Measurements from ENCODE around the gene DMD.
"Not testable (repeated sequence)": the region's sequence is repeated elsewhere in the genome, so short reads cannot be mapped to it uniquely, and the experiment has no call there.

DMD gene

GRCh38 chrX:32087663-32088062 lies 1123.7 kb downstream of the DMD start:
- no peak for DNase-seq (ENCODE audit: low read depth in 1 of 2, low spot score in 1 of 2)

GRCh38 chrX:32084757-32085156 lies 1126.6 kb downstream of the DMD start:
- DNase-seq (ENCODE audit: low read depth in 1 of 2, low spot score in 1 of 2): no peak

GRCh38 chrX:32048285-32048684 lies 1163.1 kb downstream of the DMD start:
- no peak for DNase-seq (ENCODE audit: low read depth in 1 of 2, low spot score in 1 of 2)

GRCh38 chrX:32045149-32045548 lies 1166.2 kb downstream of the DMD start:
- DNase-seq (ENCODE audit: low read depth in 1 of 2, low spot score in 1 of 2): no peak

- no peak for DNase-seq (ENCODE audit: low read depth in 1 of 2, low spot score in 1 of 2)
Measured at GRCh38 chrX:32041181-32041580, 1170.2 kb downstream of the DMD start.

- no peak for DNase-seq (ENCODE audit: low read depth in 1 of 2, low spot score in 1 of 2)
Measured at GRCh38 chrX:32026772-32027171, 1184.6 kb downstream of the DMD start.

GRCh38 chrX:32024072-32024471 lies 1187.3 kb downstream of the DMD start:
- DNase-seq (ENCODE audit: low read depth in 1 of 2, low spot score in 1 of 2): no peak

GRCh38 chrX:32016195-32016594 lies 1195.2 kb downstream of the DMD start:
- no peak for DNase-seq (ENCODE audit: low read depth in 1 of 2, low spot score in 1 of 2)

- DNase-seq (ENCODE audit: low read depth in 1 of 2, low spot score in 1 of 2): no peak
Measured at GRCh38 chrX:32010948-32011347, 1200.4 kb downstream of the DMD start.

GRCh38 chrX:32010212-32010611 lies 1201.1 kb downstream of the DMD start:
- no peak for DNase-seq (ENCODE audit: low read depth in 1 of 2, low spot score in 1 of 2)

GRCh38 chrX:31993637-31994036 lies 1217.7 kb downstream of the DMD start:
- no peak for DNase-seq (ENCODE audit: low read depth in 1 of 2, low spot score in 1 of 2)

- DNase-seq (ENCODE audit: low read depth in 1 of 2, low spot score in 1 of 2): no peak
Measured at GRCh38 chrX:31988975-31989374, 1222.4 kb downstream of the DMD start.

GRCh38 chrX:31981546-31982062 lies 1229.7 kb downstream of the DMD start:
- DNase-seq (ENCODE audit: low read depth in 1 of 2, low spot score in 1 of 2): no peak

- DNase-seq (ENCODE audit: low read depth in 1 of 2, low spot score in 1 of 2): no peak
Measured at GRCh38 chrX:31969714-31970113, 1241.6 kb downstream of the DMD start.

- DNase-seq (ENCODE audit: low read depth in 1 of 2, low spot score in 1 of 2): no peak
Measured at GRCh38 chrX:31962256-31962655, 1249.1 kb downstream of the DMD start.

GRCh38 chrX:31934842-31935370 lies 1276.4 kb downstream of the DMD start:
- DNase-seq (ENCODE audit: low read depth in 1 of 2, low spot score in 1 of 2): no peak

- no peak for DNase-seq (ENCODE audit: low read depth in 1 of 2, low spot score in 1 of 2)
Measured at GRCh38 chrX:31934015-31934414, 1277.3 kb downstream of the DMD start.

GRCh38 chrX:31932769-31933168 lies 1278.6 kb downstream of the DMD start:
- no peak for DNase-seq (ENCODE audit: low read depth in 1 of 2, low spot score in 1 of 2)

- not testable (repeated sequence) for DNase-seq (ENCODE audit: low read depth in 1 of 2, low spot score in 1 of 2)
Measured at GRCh38 chrX:31932320-31932719, 1279.0 kb downstream of the DMD start.

- DNase-seq (ENCODE audit: low read depth in 1 of 2, low spot score in 1 of 2): no peak
Measured at GRCh38 chrX:31931225-31931624, 1280.1 kb downstream of the DMD start.

GRCh38 chrX:31929366-31929765 lies 1282.0 kb downstream of the DMD start:
- DNase-seq (ENCODE audit: low read depth in 1 of 2, low spot score in 1 of 2): no peak

GRCh38 chrX:31921236-31921635 lies 1290.1 kb downstream of the DMD start:
- no peak for DNase-seq (ENCODE audit: low read depth in 1 of 2, low spot score in 1 of 2)

- DNase-seq (ENCODE audit: low read depth in 1 of 2, low spot score in 1 of 2): no peak
Measured at GRCh38 chrX:31909850-31910572, 1301.3 kb downstream of the DMD start.

Data from stimulated activated CD4-positive, alpha-beta T cell treated with anti-CD3 and anti-CD28 coated beads, Interleukin-15, amount 100 ng/mL, for 1 hour (primary cell).